Measurements from ENCODE around the gene ADCK1.
A peak's percentile ranks its signal among the peaks of the same experiment; 100 is the strongest.

Gene ADCK1

GRCh38 chr14:77889971-77890442 lies 90.1 kb downstream of the ADCK1 start:
- ChIA-PET POLR2A (no interaction called here), CTCF (no interaction called here)
- no peak overlapping the region for H3K4me3 ChIP-seq (ENCODE audit: low read depth, low read length)
- no peak overlapping the region for H3K27ac ChIP-seq (ENCODE audit: extremely low read depth, low read depth, low read length)
- peak; percentile 31 for TF ChIP-seq SETDB1 (IDR thresholded peaks at IDR 0.05; ENCODE audit: insufficient read length, low read length)
- TF ChIP-seq WT1 (tag by site-specific recombination; IDR thresholded peaks at IDR 0.05) = no peak
- no peak for TF ChIP-seq ZNF302 (tag by site-specific recombination; IDR thresholded peaks at IDR 0.05; ENCODE audit: low read depth)
- TF ChIP-seq ZBTB6 (tag by site-specific recombination; IDR thresholded peaks at IDR 0.05) = no peak
- TF ChIP-seq, protein P1, sequence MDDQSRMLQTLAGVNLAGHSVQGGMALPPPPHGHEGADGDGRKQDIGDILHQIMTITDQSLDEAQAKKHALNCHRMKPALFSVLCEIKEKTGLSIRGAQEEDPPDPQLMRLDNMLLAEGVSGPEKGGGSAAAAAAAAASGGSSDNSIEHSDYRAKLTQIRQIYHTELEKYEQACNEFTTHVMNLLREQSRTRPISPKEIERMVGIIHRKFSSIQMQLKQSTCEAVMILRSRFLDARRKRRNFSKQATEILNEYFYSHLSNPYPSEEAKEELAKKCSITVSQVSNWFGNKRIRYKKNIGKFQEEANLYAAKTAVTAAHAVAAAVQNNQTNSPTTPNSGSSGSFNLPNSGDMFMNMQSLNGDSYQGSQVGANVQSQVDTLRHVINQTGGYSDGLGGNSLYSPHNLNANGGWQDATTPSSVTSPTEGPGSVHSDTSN (CRISPR knock-in tag; IDR thresholded peaks at IDR 0.05) = no peak
- no peak for TF ChIP-seq RBAK (tag by site-specific recombination; IDR thresholded peaks at IDR 0.05)
- TF ChIP-seq ZXDB (tag by site-specific recombination; IDR thresholded peaks at IDR 0.05) = no peak
- no peaks in the 10 kb centered on the region for H3K4me1 ChIP-seq (ENCODE audit: control insufficient read depth, insufficient read depth, low read length)
- H3K36me3 ChIP-seq (ENCODE audit: control insufficient read depth in 2 of 2, insufficient read depth in 1 of 2, low read length in 2 of 2) = peaks cover 0 to 4% of the 10 kb centered on the region in 2 experiments; a peak in 1 of 3 replicates
- H3K9me3 ChIP-seq (ENCODE audit: control insufficient read depth, insufficient read depth, low read depth, low read length) = no peaks in the 10 kb centered on the region

- Histone ChIP-seq H3K27ac (ENCODE audit: extremely low read depth, low read depth, low read length) (no peak overlapping the region), H3K4me1 (ENCODE audit: control insufficient read depth, insufficient read depth, low read length) (no peaks in the 10 kb centered on the region), H3K36me3 (ENCODE audit: control insufficient read depth in 2 of 2, insufficient read depth in 1 of 2, low read length in 2 of 2) (peaks cover 0 to 4% of the 10 kb centered on the region in 2 experiments; a peak in 1 of 3 replicates), H3K4me3 (ENCODE audit: low read depth, low read length) (no peak overlapping the region), H3K9me3 (ENCODE audit: control insufficient read depth, insufficient read depth, low read depth, low read length) (no peaks in the 10 kb centered on the region)
- ChIA-PET CTCF (no interaction called here), POLR2A (no interaction called here)
- TF ChIP-seq ZNF548 (tag by site-specific recombination; IDR thresholded peaks at IDR 0.05) (no peak), ZNF114 (tag by site-specific recombination; IDR thresholded peaks at IDR 0.05) (no peak), ZNF514 (tag by site-specific recombination; IDR thresholded peaks at IDR 0.05) (no peak), EGR2 (tag by site-specific recombination; IDR thresholded peaks at IDR 0.05; ENCODE audit: low read depth) (peak; percentile 95), ZFHX2 (tag by site-specific recombination; conservative IDR thresholded peaks at IDR 0.05) (peak; percentile 80), TCF7L2 (IDR thresholded peaks at IDR 0.05; ENCODE audit: borderline replicate concordance, low read depth, low read length) (no peak), ZNF398 (tag by site-specific recombination; IDR thresholded peaks at IDR 0.05) (no peak), ZNF132 (tag by site-specific recombination; IDR thresholded peaks at IDR 0.05; ENCODE audit: borderline replicate concordance) (no peak), ZNF2 (tag by site-specific recombination; IDR thresholded peaks at IDR 0.05) (no peak), ZNF501 (tag by site-specific recombination; IDR thresholded peaks at IDR 0.05) (no peak), ZNF214 (tag by site-specific recombination; IDR thresholded peaks at IDR 0.05; ENCODE audit: borderline replicate concordance) (no peak), ZNF341 (tag by site-specific recombination; IDR thresholded peaks at IDR 0.05; ENCODE audit: low read depth) (no peak), ZBTB8A (tag by site-specific recombination; IDR thresholded peaks at IDR 0.05) (no peak), ZBTB11 (tag by site-specific recombination; conservative IDR thresholded peaks at IDR 0.05; ENCODE audit: low read depth) (no peak)
- TF ChIP-seq, protein P2, sequence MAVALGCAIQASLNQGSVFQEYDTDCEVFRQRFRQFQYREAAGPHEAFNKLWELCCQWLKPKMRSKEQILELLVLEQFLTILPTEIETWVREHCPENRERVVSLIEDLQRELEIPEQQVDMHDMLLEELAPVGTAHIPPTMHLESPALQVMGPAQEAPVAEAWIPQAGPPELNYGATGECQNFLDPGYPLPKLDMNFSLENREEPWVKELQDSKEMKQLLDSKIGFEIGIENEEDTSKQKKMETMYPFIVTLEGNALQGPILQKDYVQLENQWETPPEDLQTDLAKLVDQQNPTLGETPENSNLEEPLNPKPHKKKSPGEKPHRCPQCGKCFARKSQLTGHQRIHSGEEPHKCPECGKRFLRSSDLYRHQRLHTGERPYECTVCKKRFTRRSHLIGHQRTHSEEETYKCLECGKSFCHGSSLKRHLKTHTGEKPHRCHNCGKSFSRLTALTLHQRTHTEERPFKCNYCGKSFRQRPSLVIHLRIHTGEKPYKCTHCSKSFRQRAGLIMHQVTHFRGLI (tag by site-specific recombination; IDR thresholded peaks at IDR 0.05) = no peak
Measured at GRCh38 chr14:77890873-77891272, 91.0 kb downstream of the ADCK1 start.

All from HEK293 (cell line).